Measurements from ENCODE around the gene DBNL.

DNA sequence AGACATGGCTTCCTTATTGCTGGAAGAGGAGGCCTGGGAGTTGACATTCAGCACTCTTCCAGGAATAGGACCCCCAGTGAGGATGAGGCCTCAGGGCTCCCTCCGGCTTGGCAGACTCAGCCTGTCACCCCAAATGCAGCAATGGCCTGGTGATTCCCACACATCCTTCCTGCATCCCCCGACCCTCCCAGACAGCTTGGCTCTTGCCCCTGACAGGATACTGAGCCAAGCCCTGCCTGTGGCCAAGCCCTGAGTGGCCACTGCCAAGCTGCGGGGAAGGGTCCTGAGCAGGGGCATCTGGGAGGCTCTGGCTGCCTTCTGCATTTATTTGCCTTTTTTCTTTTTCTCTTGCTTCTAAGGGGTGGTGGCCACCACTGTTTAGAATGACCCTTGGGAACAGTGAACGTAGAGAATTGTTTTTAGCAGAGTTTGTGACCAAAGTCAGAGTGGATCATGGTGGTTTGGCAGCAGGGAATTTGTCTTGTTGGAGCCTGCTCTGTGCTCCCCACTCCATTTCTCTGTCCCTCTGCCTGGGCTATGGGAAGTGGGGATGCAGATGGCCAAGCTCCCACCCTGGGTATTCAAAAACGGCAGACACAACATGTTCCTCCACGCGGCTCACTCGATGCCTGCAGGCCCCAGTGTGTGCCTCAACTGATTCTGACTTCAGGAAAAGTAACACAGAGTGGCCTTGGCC is 16.6 kb downstream of the DBNL start:
- TF ChIP-seq, protein P1, sequence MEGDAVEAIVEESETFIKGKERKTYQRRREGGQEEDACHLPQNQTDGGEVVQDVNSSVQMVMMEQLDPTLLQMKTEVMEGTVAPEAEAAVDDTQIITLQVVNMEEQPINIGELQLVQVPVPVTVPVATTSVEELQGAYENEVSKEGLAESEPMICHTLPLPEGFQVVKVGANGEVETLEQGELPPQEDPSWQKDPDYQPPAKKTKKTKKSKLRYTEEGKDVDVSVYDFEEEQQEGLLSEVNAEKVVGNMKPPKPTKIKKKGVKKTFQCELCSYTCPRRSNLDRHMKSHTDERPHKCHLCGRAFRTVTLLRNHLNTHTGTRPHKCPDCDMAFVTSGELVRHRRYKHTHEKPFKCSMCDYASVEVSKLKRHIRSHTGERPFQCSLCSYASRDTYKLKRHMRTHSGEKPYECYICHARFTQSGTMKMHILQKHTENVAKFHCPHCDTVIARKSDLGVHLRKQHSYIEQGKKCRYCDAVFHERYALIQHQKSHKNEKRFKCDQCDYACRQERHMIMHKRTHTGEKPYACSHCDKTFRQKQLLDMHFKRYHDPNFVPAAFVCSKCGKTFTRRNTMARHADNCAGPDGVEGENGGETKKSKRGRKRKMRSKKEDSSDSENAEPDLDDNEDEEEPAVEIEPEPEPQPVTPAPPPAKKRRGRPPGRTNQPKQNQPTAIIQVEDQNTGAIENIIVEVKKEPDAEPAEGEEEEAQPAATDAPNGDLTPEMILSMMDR (IDR thresholded peaks at IDR 0.05; ENCODE audit: insufficient read depth, low read depth, low read length): no peak
- no peak for TF ChIP-seq EZH2 (IDR thresholded peaks at IDR 0.05; ENCODE audit: insufficient read depth, low read length)

Measured in astrocyte (in vitro differentiated cells and primary cell).